HepG2 (cell line): ENCODE data around the gene DYSF. TPM values are rescaled to one million over a fixed set of nuclear protein-coding genes. Genes with fewer than 3 reads are reported as not detected.

Experiments used
- ATAC-seq: fragments of 200-7000 bp; cut with Tn5 transposase; 3 replicates; pipeline ENCODE4 v1.9.1; 2020; ENCODE audit warnings: mild to moderate bottlenecking, moderate library complexity
- BruUV-seq: library from RNA; stranded (reverse); fragments of 400-500 nt; replicated peaks from 2 replicates; lab custom pipeline; 2021; lab: Mats Ljungman, UMichigan
- CTCF ChIA-PET: fragments of 300-600 bp; formaldehyde crosslinking; extraction: SDS; loops from one replicate; lab custom pipeline; 2021; ENCODE audit warnings: low total read pairs, inconsistent platforms, low intra/inter-chr PET ratio; lab: Yijun Ruan, JAX
- POLR2A ChIA-PET: fragments of 350-600 bp; sonication (Branson Sonifier 250); formaldehyde crosslinking; loops from one replicate; lab custom pipeline; 2020; ENCODE audit warnings: antibody characterized with exemption, inconsistent platforms; lab: Yijun Ruan, JAX
- DNase-seq: peaks from one replicate; pipeline ENCODE4 v3.0.0-alpha.2; 2015; ENCODE audit warnings: low spot score
- FAIRE-seq: peaks from 3 replicates; lab custom pipeline; 2011; peaks lifted over from hg19 to GRCh38; lab: Jason Lieb, UNC
- H2AFZ ChIP-seq: one replicate; pipeline ENCODE4 v1.6.1; 2011; ENCODE audit warnings: low read length, inconsistent platforms
- H3K27ac ChIP-seq: fragments of 300-600 bp; 3 replicates; pipeline ENCODE4 v1.8.0; 2011; ENCODE audit warnings: mixed run types, mild to moderate bottlenecking, mixed read lengths, low read length, inconsistent platforms; ENCODE audit not compliant: insufficient read depth; ENCODE audit errors: extremely low read length
- H3K27me3 ChIP-seq, 2 experiments: fragments of 200-600 bp in 1 of 2; 2 replicates in 1 of 2; 3 replicates in 1 of 2; pipeline versions ENCODE4 v1.6.0 to v1.8.0; 2011; ENCODE audit warnings: low read length in 2 of 2, mild to moderate bottlenecking in 2 of 2, moderate library complexity in 2 of 2, inconsistent platforms in 1 of 2; ENCODE audit not compliant: insufficient read depth in 2 of 2, control insufficient read depth in 1 of 2
- H3K36me3 ChIP-seq, 2 experiments: fragments of 200-600 bp in 1 of 2; replicated peaks in 1 of 2; 2 replicates in 1 of 2; 3 replicates in 1 of 2; pipeline versions ENCODE4 v1.5.1 to v1.8.0; 2011; ENCODE audit warnings: low read length in 2 of 2, inconsistent platforms in 1 of 2; ENCODE audit not compliant: insufficient read depth in 2 of 2, control insufficient read depth in 1 of 2
- H3K4me1 ChIP-seq: 2 replicates; pipeline ENCODE4 v1.5.1; 2012; ENCODE audit warnings: low read length, inconsistent platforms; ENCODE audit not compliant: insufficient read depth
- H3K4me2 ChIP-seq: 2 replicates; pipeline ENCODE4 v1.6.0; 2011; ENCODE audit warnings: low read depth, low read length, inconsistent platforms
- H3K4me3 ChIP-seq, 3 experiments: fragments of 200-600 bp in 1 of 3; sonication (generic), shearing (Covaris generic) in 1 of 3; replicated peaks in 1 of 3; 2 replicates each; pipeline ENCODE4 v1.5.1; 2011 to 2016; ENCODE audit warnings: low read length in 3 of 3, inconsistent platforms in 2 of 3, low read depth in 2 of 3, mild to moderate bottlenecking in 2 of 3, control low read depth in 1 of 3, mixed read lengths in 1 of 3; ENCODE audit not compliant: insufficient read depth in 1 of 3
- H3K79me2 ChIP-seq: one replicate; pipeline ENCODE4 v1.6.1; 2011; ENCODE audit warnings: low read length, inconsistent platforms; ENCODE audit not compliant: insufficient read depth
- H3K9ac ChIP-seq: 2 replicates; pipeline ENCODE4 v1.6.0; 2011; ENCODE audit warnings: mild to moderate bottlenecking, low read depth, low read length, inconsistent platforms; ENCODE audit not compliant: insufficient read depth
- H3K9me3 ChIP-seq: 2 replicates; pipeline ENCODE4 v1.5.1; 2012; ENCODE audit warnings: mild to moderate bottlenecking, low read length
- H4K20me1 ChIP-seq: 2 replicates; pipeline ENCODE4 v1.6.0; 2011; ENCODE audit warnings: inconsistent platforms, mild to moderate bottlenecking, low read length, moderate library complexity; ENCODE audit not compliant: insufficient read depth
- ATF7 ChIP-seq, 2 experiments: fragments of 450-650 bp in 1 of 2; sonication (generic) in 1 of 2; formaldehyde crosslinking in 1 of 2; IDR thresholded peaks; 2 replicates each; pipeline versions ENCODE4 v1.4.0 to v1.6.1; 2016 to 2020; ENCODE audit warnings: antibody characterized with exemption in 1 of 2, mild to moderate bottlenecking in 1 of 2, missing genetic modification reagents in 1 of 2
- CEBPB ChIP-seq: IDR thresholded peaks from 2 replicates; pipeline ENCODE4 v1.6.1; 2011; ENCODE audit warnings: low read depth, low read length, improper control_type of control experiment, borderline replicate concordance
- DMAP1 ChIP-seq: IDR thresholded peaks from 2 replicates; pipeline ENCODE4 v1.6.1; 2016
- FOXK2 ChIP-seq: fragments of 450-650 bp; IDR thresholded peaks from 2 replicates; pipeline ENCODE4 v1.6.1; 2016
- FOXP1 ChIP-seq, 2 experiments: fragments of 450-650 bp in 1 of 2; IDR thresholded peaks; 2 replicates each; pipeline ENCODE4 v1.6.1; 2017 to 2018; ENCODE audit warnings: antibody characterized with exemption in 1 of 2
- IRX3 ChIP-seq: sonication (generic); formaldehyde crosslinking; IDR thresholded peaks from 2 replicates; pipeline ENCODE4 v1.8.1; 2023; ENCODE audit warnings: mild to moderate bottlenecking, low read depth, missing genetic modification reagents, borderline replicate concordance
- SMARCC2 ChIP-seq: fragments of 450-650 bp; IDR thresholded peaks from 2 replicates; pipeline ENCODE4 v1.6.1; 2017; ENCODE audit warnings: antibody characterized with exemption, mild to moderate bottlenecking
- ZNF256 ChIP-seq: sonication (generic); formaldehyde crosslinking; conservative IDR thresholded peaks from 2 replicates; pipeline ENCODE4 v1.4.0; 2020; ENCODE audit warnings: missing genetic modification reagents
- ZNF292 ChIP-seq: sonication (generic); formaldehyde crosslinking; IDR thresholded peaks from 2 replicates; pipeline ENCODE4 v1.8.1; 2022; ENCODE audit warnings: mild to moderate bottlenecking, low read depth, missing genetic modification reagents, borderline replicate concordance
- ZNF570 ChIP-seq: sonication (generic); formaldehyde crosslinking; IDR thresholded peaks from 2 replicates; pipeline ENCODE4 v1.4.0; 2020; ENCODE audit warnings: mild to moderate bottlenecking, missing genetic modification reagents, borderline replicate concordance
- ZNF768 ChIP-seq: sonication (generic); formaldehyde crosslinking; IDR thresholded peaks from 2 replicates; pipeline ENCODE4 v1.4.0; 2020; ENCODE audit warnings: missing genetic modification reagents
- WGBS: methylation state at CpG from one replicate; pipeline ENCODE4 v1.1.6; 2017; ENCODE audit warnings: low lambda C conversion rate; 5-methylcytosine and 5-hydroxymethylcytosine counted together
- in situ Hi-C: cut with HindIII; loops from 2 replicates; pipeline ENCODE4 v1.10.0; 2017; ENCODE audit warnings: low pct_unique_long_range_greater_than_20kb; ENCODE audit not compliant: extremely low pct_ligation_motif_present
- intact Hi-C: fragments of 100-400 bp; cut with micrococcal nuclease; formaldehyde crosslinking; loops from one replicate; pipeline ENCODE4 v1.10.0; 2022; ENCODE audit not compliant: unreplicated experiment
- polyA plus RNA-seq, 8 experiments: library from polyadenylated mRNA; depleted of rRNA in 3 of 8; stranded (reverse) in 7 of 8; unstranded in 1 of 8; fragments of >200 nt; fragmentation: Illumina TruSeq in 4 of 8; extraction: Trizol in 4 of 8; gene quantifications; 2 replicates each; pipeline versions ENCODE4 v1.2.1 to v1.2.3, GENCODE V29; 2011 to 2016; ENCODE audit warnings: low read depth in 4 of 8, missing spikeins in 1 of 8, mixed read lengths in 1 of 8; ENCODE audit not compliant: insufficient read depth in 1 of 8
- total RNA-seq, 5 experiments: library from RNA; depleted of rRNA; stranded (reverse); fragments of >200 nt; fragmentation: Illumina TruSeq; extraction: Trizol; gene quantifications; 2 replicates each; pipeline ENCODE4 v1.2.3, GENCODE V29; 2016; ENCODE audit warnings: low read depth in 1 of 5

Gene DYSF
- total and polyA plus RNA-seq, 2 of the 13 experiments (the other 11 are each of a cell fraction or from before 2014, with no cell fraction given), result 0.15 to 2.4 TPM

- H3K27me3 ChIP-seq, result peaks cover 14 to 48% of the 10 kb centered on the region in 2 experiments; a peak in 4 of 5 replicates
- in situ Hi-C loops (loop anchor here (10.0 kb wide), 1 partner anchor 288 kb away; the partner anchor contains the start of gene PAIP2B), intact Hi-C loops (loop anchor here (5.0 kb wide), 1 partner anchor 55 kb away; no protein-coding TSS in a partner anchor)
- no peak overlapping the region for H2AFZ ChIP-seq
- ATAC-seq, result peak; percentile 10; the same call in 1 of the 3 replicates
- no peak overlapping the region for H3K27ac ChIP-seq
- WGBS, result 10% methylated on average over 4 of the region's 4 CpGs
- ChIA-PET CTCF (interaction anchor here (6.5 kb wide), 1 partner anchor 212 kb away, joined by 80 read pairs; no protein-coding TSS in a partner anchor), POLR2A (interaction anchor here (1.6 kb wide), 1 partner anchor 213 kb away, joined by 3 read pairs; no protein-coding TSS in a partner anchor)
- H3K79me2 ChIP-seq, result no peaks in the 10 kb centered on the region
- no peak overlapping the region for H3K4me3 ChIP-seq
- TF ChIP-seq ZNF292 (CRISPR knock-in tag) (no peak), ZNF768 (peak; percentile 76)
- no peak overlapping the region for H3K4me2 ChIP-seq
- H3K9ac ChIP-seq, result no peak overlapping the region
- no TSS peak for BruUV-seq
- no peaks in the 10 kb centered on the region for H3K4me1 ChIP-seq
- H3K36me3 ChIP-seq, result no peaks in the 10 kb centered on the region
- FAIRE-seq, result no peak
- no peaks in the 10 kb centered on the region for H3K9me3 ChIP-seq
- DNase-seq, result no peak
- H4K20me1 ChIP-seq, result no peaks in the 10 kb centered on the region
Observed at GRCh38 chr2:71512386-71512785, 59.0 kb downstream of the DYSF start.

DNA sequence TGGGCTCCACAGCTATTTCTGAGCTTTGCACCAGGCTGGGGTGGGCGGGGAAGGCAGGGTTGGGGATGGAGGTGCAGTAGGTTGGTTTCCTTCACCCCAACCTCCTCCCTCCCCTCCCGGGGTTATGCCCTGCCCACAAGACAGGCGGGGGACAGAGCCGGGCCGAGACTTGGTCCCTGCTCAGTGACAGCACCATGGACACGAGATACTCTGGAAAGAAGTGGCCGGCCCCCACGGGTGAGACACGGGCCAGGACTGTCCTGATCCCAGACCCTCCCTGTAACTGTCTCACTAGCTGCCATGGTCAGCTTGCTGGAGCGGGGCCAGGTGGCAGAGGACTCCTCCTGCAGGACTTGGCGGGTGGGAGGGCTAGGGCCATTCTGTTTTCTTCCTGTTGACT, 59.7 kb downstream of the DYSF start:
- BruUV-seq, result no TSS peak
- no peak overlapping the region for H3K9ac ChIP-seq
- DNase-seq (no peak), FAIRE-seq (no peak), ATAC-seq (peak; percentile 7; the same call in 2 of the 3 replicates)
- no peak overlapping the region for H3K4me2 ChIP-seq
- no peaks in the 10 kb centered on the region for H3K9me3 ChIP-seq
- TF ChIP-seq CEBPB, result no peak
- no peak for TF ChIP-seq ATF7 (IDR thresholded peaks at IDR 0.05)
- TF ChIP-seq ATF7 (CRISPR knock-in tag; IDR thresholded peaks at IDR 0.05), result no peak
- no peak for TF ChIP-seq FOXK2
- TF ChIP-seq SMARCC2, result no peak
- TF ChIP-seq ZNF256 (CRISPR knock-in tag), result no peak
- no peak for TF ChIP-seq DMAP1
- no peak for TF ChIP-seq IRX3 (CRISPR knock-in tag)
- TF ChIP-seq ZNF570, result no peak
- TF ChIP-seq FOXP1 (IDR thresholded peaks at IDR 0.05), result no peak
- no peak for TF ChIP-seq FOXP1 (CRISPR knock-in tag; IDR thresholded peaks at IDR 0.05)
- no peak overlapping the region for H3K27ac ChIP-seq
- no peaks in the 10 kb centered on the region for H3K4me1 ChIP-seq
- no peaks in the 10 kb centered on the region for H3K79me2 ChIP-seq
- H3K36me3 ChIP-seq, result no peaks in the 10 kb centered on the region
- CTCF ChIA-PET, result interaction anchor here (6.5 kb wide), 1 partner anchor 213 kb away, joined by 80 read pairs; no protein-coding TSS in a partner anchor
- H4K20me1 ChIP-seq, result no peaks in the 10 kb centered on the region
- WGBS, result 5% methylated on average over 4 of the region's 11 CpGs
- in situ Hi-C loops (loop anchor here (10.0 kb wide), 1 partner anchor 288 kb away; the partner anchor contains the start of gene PAIP2B), intact Hi-C loops (loop anchor here (5.0 kb wide), 1 partner anchor 56 kb away; no protein-coding TSS in a partner anchor)
- POLR2A ChIA-PET, result interaction anchor here (1.6 kb wide), 1 partner anchor 214 kb away, joined by 3 read pairs; no protein-coding TSS in a partner anchor
- no peak overlapping the region for H3K4me3 ChIP-seq
- H3K27me3 ChIP-seq, result peaks cover 14 to 48% of the 10 kb centered on the region in 2 experiments; a peak in 4 of 5 replicates
- H2AFZ ChIP-seq, result no peak overlapping the region
